Peyer's patch (tissue), 4 donors: Measurements from ENCODE around the gene PJA2.

Experiments used
- CTCF ChIP-seq, 6 experiments: fragments of 450-650 bp in 4 of 6; fragments of 200-600 bp in 2 of 6; sonication (generic) in 1 of 6; IDR thresholded peaks; one replicate each; pipeline ENCODE4 v1.5.1; 2017 to 2019; ENCODE audit warnings: antibody characterized with exemption in 6 of 6, mild to moderate bottlenecking in 3 of 6, moderate library complexity in 1 of 6
- POLR2A ChIP-seq, 2 donors: fragments of 450-650 bp; IDR thresholded peaks; one replicate each; pipeline ENCODE4 v1.5.1; 2017; ENCODE audit warnings: antibody characterized with exemption in 2 of 2, mild to moderate bottlenecking in 2 of 2, moderate library complexity in 2 of 2

- TF ChIP-seq CTCF (IDR thresholded peaks at IDR 0.05) (no peak), POLR2A (IDR thresholded peaks at IDR 0.05) (no peak)
Observed at GRCh38 chr5:109319351-109319750, 90.4 kb downstream of the PJA2 start.
